ENCODE results near the gene GID4. TPM values are rescaled to one million over a fixed set of nuclear protein-coding genes. Genes with fewer than 3 reads are reported as not detected.

Gene GID4
- total and polyA plus RNA-seq, 10 donors = 3.0 to 11.5 (median 8.4) TPM

GRCh38 chr17:18106211-18106610 lies 67.0 kb downstream of the GID4 start:
- peak; percentile 68 for DNase-seq
- WGBS, 5 donors = 90 to 99% (median 94%) methylated on average over 4 to 9 of the region's 9 CpGs
- H3K27me3 ChIP-seq (replicated peaks in 1 of 7) = no peaks in the 10 kb centered on the region
- no peak overlapping the region for H3K4me3 ChIP-seq
- H3K4me1 ChIP-seq = peaks cover 0 to 19% (median 9%) of the 10 kb centered on the region in 6 donors
- H3K27ac ChIP-seq = no peak overlapping the region
- H3K36me3 ChIP-seq = peaks cover 0 to 66% (median 36%) of the 10 kb centered on the region in 6 donors
- H3K9me3 ChIP-seq = no peaks in the 10 kb centered on the region
- no peak for TF ChIP-seq POLR2AphosphoS5 (IDR thresholded peaks at IDR 0.05)
- no peak for TF ChIP-seq POLR2A (IDR thresholded peaks at IDR 0.05)
- intact Hi-C loops (cut with DNase I; ENCODE audit: low total_unique reads) = no loop called here

GRCh38 chr17:18107061-18107790 lies 68.0 kb downstream of the GID4 start:
- intact Hi-C loops (cut with DNase I; ENCODE audit: low total_unique reads) = no loop called here

GRCh38 chr17:18107971-18108370 lies 68.8 kb downstream of the GID4 start:
- intact Hi-C loops (cut with DNase I; ENCODE audit: low total_unique reads) = no loop called here
- DNase-seq = no peak
- Histone ChIP-seq H3K4me1 (peaks cover 0 to 6% (median 4%) of the 10 kb centered on the region in 6 donors), H3K4me3 (no peak overlapping the region), H3K27me3 (replicated peaks in 1 of 7) (no peaks in the 10 kb centered on the region), H3K9me3 (no peaks in the 10 kb centered on the region), H3K36me3 (peaks cover 0 to 51% (median 28%) of the 10 kb centered on the region in 6 donors), H3K27ac (no peak overlapping the region)
- TF ChIP-seq POLR2A (IDR thresholded peaks at IDR 0.05) (no peak), POLR2AphosphoS5 (IDR thresholded peaks at IDR 0.05) (peak in 1 of 3 donors; percentile 26)
- WGBS, 5 donors = 67 to 92% (median 75%) methylated on average over 3 to 6 of the region's 6 CpGs

More at GRCh38 chr17:18107061-18107790, 68.0 kb downstream of the GID4 start:
- DNase-seq = no peak
- H3K27me3 ChIP-seq (replicated peaks in 1 of 7) = no peaks in the 10 kb centered on the region
- H3K9me3 ChIP-seq = no peaks in the 10 kb centered on the region
- peaks cover 0 to 12% (median 9%) of the 10 kb centered on the region in 6 donors for H3K4me1 ChIP-seq
- no peak overlapping the region for H3K27ac ChIP-seq
- TF ChIP-seq POLR2AphosphoS5 (IDR thresholded peaks at IDR 0.05) = no peak
- TF ChIP-seq CTCF (IDR thresholded peaks at IDR 0.05 in 8 of 11, conservative IDR thresholded peaks at IDR 0.05 in 3 of 11) = no peak
- no peak for TF ChIP-seq POLR2A (IDR thresholded peaks at IDR 0.05)
- WGBS, 5 donors = 87 to 94% (median 90%) methylated on average over 12 to 14 of the region's 14 CpGs
- no peak overlapping the region for H3K4me3 ChIP-seq
- peaks cover 0 to 56% (median 28%) of the 10 kb centered on the region in 6 donors for H3K36me3 ChIP-seq

- 40 to 91% (median 86%) methylated on average over 3 to 17 of the region's 17 CpGs for WGBS, 5 donors
- no peak within 1 kb of the TSS for H3K4me3 ChIP-seq
- H3K4me1 ChIP-seq = no peaks in the 10 kb centered on the region
- no peak for DNase-seq
- intact Hi-C loops (cut with DNase I; ENCODE audit: low total_unique reads) = no loop called here
- no peaks in the 10 kb centered on the region for H3K9me3 ChIP-seq
- peaks cover 0 to 45% (median 27%) of the 10 kb centered on the region in 6 donors for H3K36me3 ChIP-seq
- no peak for TF ChIP-seq CTCF (IDR thresholded peaks at IDR 0.05 in 8 of 11, conservative IDR thresholded peaks at IDR 0.05 in 3 of 11)
- TF ChIP-seq POLR2A (IDR thresholded peaks at IDR 0.05) = no peak
- peak in 1 of 3 donors; percentile 22 for TF ChIP-seq POLR2AphosphoS5 (IDR thresholded peaks at IDR 0.05)
- no peak within 1 kb of the TSS for H3K27ac ChIP-seq
- H3K27me3 ChIP-seq (replicated peaks in 1 of 7) = no peaks in the 10 kb centered on the region
Measured at GRCh38 chr17:18108401-18109312, 69.4 kb downstream of the GID4 start, which contains the start of gene MYO15A. MYO15A (plus strand) TSS chr17:18108756; CDS start chr17:18118801, 10,045 bp downstream.
